K562 (cell line): ENCODE results near the gene TBC1D5. TPM values are rescaled to one million over a fixed set of nuclear protein-coding genes. Genes with fewer than 3 reads are reported as not detected.

Source experiments
- NONO ChIP-seq, 2 experiments: fragments of 200-400 bp in 1 of 2; fragments of 450-650 bp in 1 of 2; formaldehyde crosslinking in 1 of 2; IDR thresholded peaks; 2 replicates each; pipeline ENCODE4 v1.6.1; 2017; ENCODE audit warnings: low read depth in 2 of 2, mild to moderate bottlenecking in 2 of 2, moderate library complexity in 2 of 2, low read length in 1 of 2
- PML ChIP-seq: IDR thresholded peaks from 2 replicates; pipeline ENCODE4 v1.6.1; 2012; ENCODE audit warnings: low read length, inconsistent platforms
- YY1 ChIP-seq, 3 experiments: IDR thresholded peaks; 2 replicates each; pipeline ENCODE4 v1.6.1; 2011; ENCODE audit warnings: low read length in 2 of 3, mild to moderate bottlenecking in 2 of 3, moderate library complexity in 2 of 3, borderline replicate concordance in 1 of 3, control low read depth in 1 of 3, low read depth in 1 of 3; ENCODE audit not compliant: insufficient read depth in 3 of 3, insufficient replicate concordance in 2 of 3, control insufficient read depth in 1 of 3, insufficient read length in 1 of 3; ENCODE audit errors: extremely low read depth in 1 of 3
- ZC3H4 ChIP-seq: sonication (generic); formaldehyde crosslinking; IDR thresholded peaks from 2 replicates; pipeline ENCODE4 v1.9.0; 2021; ENCODE audit warnings: missing genetic modification reagents, borderline replicate concordance
- ZKSCAN3 ChIP-seq: fragments of 250-450 bp; sonication (Bioruptor Pico); IDR thresholded peaks from 2 replicates; pipeline ENCODE4 v1.4.0; 2020
- polyA plus RNA-seq, 8 experiments: library from polyadenylated mRNA; depleted of rRNA in 4 of 8; stranded (reverse) in 5 of 8; unstranded in 3 of 8; fragments of >200 nt; fragmentation: Nextera tagmentation in 2 of 8; fragmentation: Illumina TruSeq in 1 of 8; extraction: Ambion mirVana in 2 of 8; extraction: Trizol in 1 of 8; gene quantifications; 2 replicates each; pipeline versions ENCODE4 v1.2.1 to v1.2.3, GENCODE V29; 2011 to 2014; ENCODE audit warnings: inconsistent platforms in 1 of 8, missing spikeins in 1 of 8
- total RNA-seq, 7 experiments: library from RNA; depleted of rRNA in 6 of 7; stranded (reverse); fragments of >200 nt in 6 of 7; fragmentation: Illumina TruSeq in 2 of 7; extraction: Trizol in 2 of 7; gene quantifications; 2 replicates each; pipeline versions ENCODE4 v1.2.1 to v1.2.3, GENCODE V29; 2011 to 2021; ENCODE audit warnings: low replicate concordance in 1 of 7
- TF ChIP-seq, protein P1 (sequence below): sonication (generic); formaldehyde crosslinking; IDR thresholded peaks from 2 replicates; pipeline ENCODE4 v1.8.1; 2023; ENCODE audit warnings: missing genetic modification reagents, mild to moderate bottlenecking, borderline replicate concordance
- TF ChIP-seq, protein P2 (sequence below): sonication (generic); formaldehyde crosslinking; IDR thresholded peaks from 2 replicates; pipeline ENCODE4 v1.8.0; 2022; ENCODE audit warnings: mild to moderate bottlenecking, missing genetic modification reagents
- TF ChIP-seq, protein P3 (sequence below): sonication (generic); formaldehyde crosslinking; IDR thresholded peaks from 2 replicates; pipeline ENCODE4 v1.8.1; 2022; ENCODE audit warnings: missing genetic modification reagents
- TF ChIP-seq, protein P4 (sequence below): sonication (generic); formaldehyde crosslinking; IDR thresholded peaks from 2 replicates; pipeline ENCODE4 v1.8.0; 2022; ENCODE audit warnings: mild to moderate bottlenecking, missing genetic modification reagents

TBC1D5 gene
- total and polyA plus RNA-seq, 9 of the 15 experiments (the other 6 are each of a cell fraction or from before 2014, with no cell fraction given): 2.9 to 38.1 (median 25.6) TPM

DNA sequence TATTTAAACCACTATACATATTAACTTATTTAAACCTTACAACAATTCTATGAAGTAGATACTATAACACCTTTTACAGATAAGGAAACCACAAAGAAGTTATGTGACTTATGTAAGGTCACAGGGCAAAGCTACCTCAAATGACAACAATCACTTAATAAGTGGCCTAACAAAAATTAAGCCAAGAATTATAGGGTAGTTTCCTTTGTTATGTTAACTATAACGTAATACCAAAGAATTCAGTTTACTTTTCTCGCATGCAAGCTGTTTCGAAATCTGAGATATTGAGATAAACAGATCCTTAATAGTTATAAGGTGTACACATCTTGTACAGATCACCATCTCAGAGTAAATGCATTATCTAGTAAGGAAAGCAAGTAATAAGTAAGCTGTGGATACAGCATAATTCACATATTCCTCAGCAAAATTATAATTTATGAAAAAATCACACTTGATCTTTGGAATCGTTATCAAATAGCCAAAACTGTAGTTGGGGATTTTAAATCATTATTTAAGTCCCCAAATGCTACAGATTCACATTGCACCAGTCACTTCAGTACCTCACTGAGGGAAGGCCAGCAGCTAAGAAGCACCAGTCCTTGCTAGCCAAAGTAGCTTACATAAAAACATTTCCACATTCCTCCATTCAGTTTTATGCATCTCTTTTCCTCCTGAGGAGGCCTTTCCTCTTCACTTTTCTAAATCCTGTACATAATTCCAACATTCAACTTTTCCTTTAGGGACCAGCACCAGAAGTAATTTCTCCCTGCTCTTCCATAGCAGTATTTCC lies 226.8 kb downstream of the TBC1D5 start (continued):
- TF ChIP-seq, protein P1, sequence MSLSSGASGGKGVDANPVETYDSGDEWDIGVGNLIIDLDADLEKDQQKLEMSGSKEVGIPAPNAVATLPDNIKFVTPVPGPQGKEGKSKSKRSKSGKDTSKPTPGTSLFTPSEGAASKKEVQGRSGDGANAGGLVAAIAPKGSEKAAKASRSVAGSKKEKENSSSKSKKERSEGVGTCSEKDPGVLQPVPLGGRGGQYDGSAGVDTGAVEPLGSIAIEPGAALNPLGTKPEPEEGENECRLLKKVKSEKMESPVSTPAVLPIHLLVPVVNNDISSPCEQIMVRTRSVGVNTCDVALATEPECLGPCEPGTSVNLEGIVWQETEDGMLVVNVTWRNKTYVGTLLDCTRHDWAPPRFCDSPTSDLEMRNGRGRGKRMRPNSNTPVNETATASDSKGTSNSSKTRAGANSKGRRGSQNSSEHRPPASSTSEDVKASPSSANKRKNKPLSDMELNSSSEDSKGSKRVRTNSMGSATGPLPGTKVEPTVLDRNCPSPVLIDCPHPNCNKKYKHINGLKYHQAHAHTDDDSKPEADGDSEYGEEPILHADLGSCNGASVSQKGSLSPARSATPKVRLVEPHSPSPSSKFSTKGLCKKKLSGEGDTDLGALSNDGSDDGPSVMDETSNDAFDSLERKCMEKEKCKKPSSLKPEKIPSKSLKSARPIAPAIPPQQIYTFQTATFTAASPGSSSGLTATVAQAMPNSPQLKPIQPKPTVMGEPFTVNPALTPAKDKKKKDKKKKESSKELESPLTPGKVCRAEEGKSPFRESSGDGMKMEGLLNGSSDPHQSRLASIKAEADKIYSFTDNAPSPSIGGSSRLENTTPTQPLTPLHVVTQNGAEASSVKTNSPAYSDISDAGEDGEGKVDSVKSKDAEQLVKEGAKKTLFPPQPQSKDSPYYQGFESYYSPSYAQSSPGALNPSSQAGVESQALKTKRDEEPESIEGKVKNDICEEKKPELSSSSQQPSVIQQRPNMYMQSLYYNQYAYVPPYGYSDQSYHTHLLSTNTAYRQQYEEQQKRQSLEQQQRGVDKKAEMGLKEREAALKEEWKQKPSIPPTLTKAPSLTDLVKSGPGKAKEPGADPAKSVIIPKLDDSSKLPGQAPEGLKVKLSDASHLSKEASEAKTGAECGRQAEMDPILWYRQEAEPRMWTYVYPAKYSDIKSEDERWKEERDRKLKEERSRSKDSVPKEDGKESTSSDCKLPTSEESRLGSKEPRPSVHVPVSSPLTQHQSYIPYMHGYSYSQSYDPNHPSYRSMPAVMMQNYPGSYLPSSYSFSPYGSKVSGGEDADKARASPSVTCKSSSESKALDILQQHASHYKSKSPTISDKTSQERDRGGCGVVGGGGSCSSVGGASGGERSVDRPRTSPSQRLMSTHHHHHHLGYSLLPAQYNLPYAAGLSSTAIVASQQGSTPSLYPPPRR (CRISPR knock-in tag): no peak
- TF ChIP-seq PML (no peak), ZKSCAN3 (CRISPR knock-in tag) (no peak), NONO (IDR thresholded peaks at IDR 0.05; ENCODE audit: low read depth in 2 of 2, low read length in 1 of 2) (no peak), ZC3H4 (CRISPR knock-in tag) (no peak), YY1 (IDR thresholded peaks at IDR 0.05; ENCODE audit: borderline replicate concordance in 1 of 3, control insufficient read depth in 1 of 3, extremely low read depth in 1 of 3, insufficient read depth in 3 of 3, insufficient read length in 1 of 3, insufficient replicate concordance in 2 of 3, low read depth in 1 of 3, low read length in 2 of 3) (no peak)
- TF ChIP-seq, protein P2, sequence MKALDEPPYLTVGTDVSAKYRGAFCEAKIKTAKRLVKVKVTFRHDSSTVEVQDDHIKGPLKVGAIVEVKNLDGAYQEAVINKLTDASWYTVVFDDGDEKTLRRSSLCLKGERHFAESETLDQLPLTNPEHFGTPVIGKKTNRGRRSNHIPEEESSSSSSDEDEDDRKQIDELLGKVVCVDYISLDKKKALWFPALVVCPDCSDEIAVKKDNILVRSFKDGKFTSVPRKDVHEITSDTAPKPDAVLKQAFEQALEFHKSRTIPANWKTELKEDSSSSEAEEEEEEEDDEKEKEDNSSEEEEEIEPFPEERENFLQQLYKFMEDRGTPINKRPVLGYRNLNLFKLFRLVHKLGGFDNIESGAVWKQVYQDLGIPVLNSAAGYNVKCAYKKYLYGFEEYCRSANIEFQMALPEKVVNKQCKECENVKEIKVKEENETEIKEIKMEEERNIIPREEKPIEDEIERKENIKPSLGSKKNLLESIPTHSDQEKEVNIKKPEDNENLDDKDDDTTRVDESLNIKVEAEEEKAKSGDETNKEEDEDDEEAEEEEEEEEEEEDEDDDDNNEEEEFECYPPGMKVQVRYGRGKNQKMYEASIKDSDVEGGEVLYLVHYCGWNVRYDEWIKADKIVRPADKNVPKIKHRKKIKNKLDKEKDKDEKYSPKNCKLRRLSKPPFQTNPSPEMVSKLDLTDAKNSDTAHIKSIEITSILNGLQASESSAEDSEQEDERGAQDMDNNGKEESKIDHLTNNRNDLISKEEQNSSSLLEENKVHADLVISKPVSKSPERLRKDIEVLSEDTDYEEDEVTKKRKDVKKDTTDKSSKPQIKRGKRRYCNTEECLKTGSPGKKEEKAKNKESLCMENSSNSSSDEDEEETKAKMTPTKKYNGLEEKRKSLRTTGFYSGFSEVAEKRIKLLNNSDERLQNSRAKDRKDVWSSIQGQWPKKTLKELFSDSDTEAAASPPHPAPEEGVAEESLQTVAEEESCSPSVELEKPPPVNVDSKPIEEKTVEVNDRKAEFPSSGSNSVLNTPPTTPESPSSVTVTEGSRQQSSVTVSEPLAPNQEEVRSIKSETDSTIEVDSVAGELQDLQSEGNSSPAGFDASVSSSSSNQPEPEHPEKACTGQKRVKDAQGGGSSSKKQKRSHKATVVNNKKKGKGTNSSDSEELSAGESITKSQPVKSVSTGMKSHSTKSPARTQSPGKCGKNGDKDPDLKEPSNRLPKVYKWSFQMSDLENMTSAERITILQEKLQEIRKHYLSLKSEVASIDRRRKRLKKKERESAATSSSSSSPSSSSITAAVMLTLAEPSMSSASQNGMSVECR (CRISPR knock-in tag): no peak
- TF ChIP-seq, protein P3, sequence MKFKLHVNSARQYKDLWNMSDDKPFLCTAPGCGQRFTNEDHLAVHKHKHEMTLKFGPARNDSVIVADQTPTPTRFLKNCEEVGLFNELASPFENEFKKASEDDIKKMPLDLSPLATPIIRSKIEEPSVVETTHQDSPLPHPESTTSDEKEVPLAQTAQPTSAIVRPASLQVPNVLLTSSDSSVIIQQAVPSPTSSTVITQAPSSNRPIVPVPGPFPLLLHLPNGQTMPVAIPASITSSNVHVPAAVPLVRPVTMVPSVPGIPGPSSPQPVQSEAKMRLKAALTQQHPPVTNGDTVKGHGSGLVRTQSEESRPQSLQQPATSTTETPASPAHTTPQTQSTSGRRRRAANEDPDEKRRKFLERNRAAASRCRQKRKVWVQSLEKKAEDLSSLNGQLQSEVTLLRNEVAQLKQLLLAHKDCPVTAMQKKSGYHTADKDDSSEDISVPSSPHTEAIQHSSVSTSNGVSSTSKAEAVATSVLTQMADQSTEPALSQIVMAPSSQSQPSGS: no peak
- TF ChIP-seq, protein P4, sequence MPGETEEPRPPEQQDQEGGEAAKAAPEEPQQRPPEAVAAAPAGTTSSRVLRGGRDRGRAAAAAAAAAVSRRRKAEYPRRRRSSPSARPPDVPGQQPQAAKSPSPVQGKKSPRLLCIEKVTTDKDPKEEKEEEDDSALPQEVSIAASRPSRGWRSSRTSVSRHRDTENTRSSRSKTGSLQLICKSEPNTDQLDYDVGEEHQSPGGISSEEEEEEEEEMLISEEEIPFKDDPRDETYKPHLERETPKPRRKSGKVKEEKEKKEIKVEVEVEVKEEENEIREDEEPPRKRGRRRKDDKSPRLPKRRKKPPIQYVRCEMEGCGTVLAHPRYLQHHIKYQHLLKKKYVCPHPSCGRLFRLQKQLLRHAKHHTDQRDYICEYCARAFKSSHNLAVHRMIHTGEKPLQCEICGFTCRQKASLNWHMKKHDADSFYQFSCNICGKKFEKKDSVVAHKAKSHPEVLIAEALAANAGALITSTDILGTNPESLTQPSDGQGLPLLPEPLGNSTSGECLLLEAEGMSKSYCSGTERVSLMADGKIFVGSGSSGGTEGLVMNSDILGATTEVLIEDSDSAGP (CRISPR knock-in tag): no peak
- TF ChIP-seq, all 486 proteins: peak for 0
